GM12865 (cell line): ENCODE measurements around the gene PAK6.

Source experiments
- DNase-seq: peaks from one replicate; pipeline ENCODE4 v3.0.0; 2010; ENCODE audit warnings: low read depth
- H3K4me3 ChIP-seq: 2 replicates; pipeline ENCODE4 v1.5.1; 2011; ENCODE audit warnings: mild to moderate bottlenecking, low read depth, low read length, control low read depth
- CTCF ChIP-seq: IDR thresholded peaks from 2 replicates; pipeline ENCODE4 v1.5.1; 2011; ENCODE audit warnings: low read length, control low read depth, low read depth, inconsistent platforms; ENCODE audit not compliant: insufficient read depth; ENCODE audit errors: missing control alignments

The PAK6 gene

GRCh38 chr15:40276927-40277326 lies 38.1 kb downstream of the PAK6 start:
- no peak for DNase-seq
- no peak for TF ChIP-seq CTCF
- no peak overlapping the region for H3K4me3 ChIP-seq

GRCh38 chr15:40277471-40277870 lies 38.6 kb downstream of the PAK6 start:
- no peak for TF ChIP-seq CTCF
- no peak overlapping the region for H3K4me3 ChIP-seq
- DNase-seq, result no peak

- H3K4me3 ChIP-seq, result no peak overlapping the region
- no peak for DNase-seq
- no peak for TF ChIP-seq CTCF
Observed at GRCh38 chr15:40278026-40278425, 39.2 kb downstream of the PAK6 start.

GRCh38 chr15:40279437-40280141 lies 40.7 kb downstream of the PAK6 start:
- no peak overlapping the region for H3K4me3 ChIP-seq
- peak; percentile 56 for DNase-seq
- peak; percentile 98 for TF ChIP-seq CTCF

GRCh38 chr15:40280260-40281056 lies 41.6 kb downstream of the PAK6 start:
- no peak for DNase-seq
- H3K4me3 ChIP-seq, result no peak overlapping the region
- no peak for TF ChIP-seq CTCF

- TF ChIP-seq CTCF, result no peak
Observed at GRCh38 chr15:40281057-40281800, 42.4 kb downstream of the PAK6 start.

More at GRCh38 chr15:40281057-40281800, 42.4 kb downstream of the PAK6 start:
- no peak overlapping the region for H3K4me3 ChIP-seq
- DNase-seq, result no peak
